ENCODE data around the gene SLC13A3.

Gene SLC13A3

GRCh38 chr20:46607849-46608497 is 43.3 kb downstream of the SLC13A3 start:
- DNase-seq (ENCODE audit: low read depth), result no peak
- no peak for TF ChIP-seq CTCF (IDR thresholded peaks at IDR 0.05; ENCODE audit: insufficient read depth, low read depth, low read length, missing control alignments)
- no peak overlapping the region for H3K4me3 ChIP-seq (ENCODE audit: low read depth, low read length)

DNA sequence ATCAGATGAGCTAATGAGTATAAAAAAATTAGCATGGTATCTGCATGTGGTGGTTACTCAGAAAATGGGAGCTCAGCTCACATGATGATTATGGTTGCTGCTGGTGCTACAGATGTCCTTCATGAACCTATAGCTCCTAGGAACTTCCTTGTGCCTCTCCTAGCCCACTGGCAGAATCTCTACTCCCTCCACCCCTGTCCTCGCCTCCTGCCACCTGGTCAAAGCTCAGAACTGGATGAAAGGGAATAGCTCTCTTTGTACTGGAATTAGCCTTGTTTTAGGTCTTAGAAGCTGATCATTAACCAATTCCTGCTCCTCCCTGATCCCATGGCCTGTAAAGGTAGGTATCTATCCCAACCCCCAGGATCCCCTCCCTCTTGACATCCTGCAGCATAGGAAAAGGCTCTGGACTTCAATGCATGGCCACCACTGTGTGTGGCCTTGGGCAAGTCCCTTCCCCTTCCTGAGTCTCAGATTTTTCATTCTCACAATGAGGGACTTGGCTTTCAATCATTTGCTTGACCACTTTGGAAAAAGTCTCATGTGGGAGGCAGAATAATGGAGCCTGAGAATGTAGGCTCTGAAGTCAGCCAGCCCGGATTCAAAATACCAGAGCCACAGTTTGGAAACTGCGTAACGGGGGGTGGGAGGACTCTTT is 43.9 kb downstream of the SLC13A3 start:
- no peak for DNase-seq (ENCODE audit: low read depth)
- no peak overlapping the region for H3K4me3 ChIP-seq (ENCODE audit: low read depth, low read length)
- TF ChIP-seq CTCF (IDR thresholded peaks at IDR 0.05; ENCODE audit: insufficient read depth, low read depth, low read length, missing control alignments), result no peak

- TF ChIP-seq CTCF (IDR thresholded peaks at IDR 0.05; ENCODE audit: insufficient read depth, low read depth, low read length, missing control alignments), result no peak
- no peak for DNase-seq (ENCODE audit: low read depth)
Observed at GRCh38 chr20:46606817-46607190, 44.5 kb downstream of the SLC13A3 start.

DNA sequence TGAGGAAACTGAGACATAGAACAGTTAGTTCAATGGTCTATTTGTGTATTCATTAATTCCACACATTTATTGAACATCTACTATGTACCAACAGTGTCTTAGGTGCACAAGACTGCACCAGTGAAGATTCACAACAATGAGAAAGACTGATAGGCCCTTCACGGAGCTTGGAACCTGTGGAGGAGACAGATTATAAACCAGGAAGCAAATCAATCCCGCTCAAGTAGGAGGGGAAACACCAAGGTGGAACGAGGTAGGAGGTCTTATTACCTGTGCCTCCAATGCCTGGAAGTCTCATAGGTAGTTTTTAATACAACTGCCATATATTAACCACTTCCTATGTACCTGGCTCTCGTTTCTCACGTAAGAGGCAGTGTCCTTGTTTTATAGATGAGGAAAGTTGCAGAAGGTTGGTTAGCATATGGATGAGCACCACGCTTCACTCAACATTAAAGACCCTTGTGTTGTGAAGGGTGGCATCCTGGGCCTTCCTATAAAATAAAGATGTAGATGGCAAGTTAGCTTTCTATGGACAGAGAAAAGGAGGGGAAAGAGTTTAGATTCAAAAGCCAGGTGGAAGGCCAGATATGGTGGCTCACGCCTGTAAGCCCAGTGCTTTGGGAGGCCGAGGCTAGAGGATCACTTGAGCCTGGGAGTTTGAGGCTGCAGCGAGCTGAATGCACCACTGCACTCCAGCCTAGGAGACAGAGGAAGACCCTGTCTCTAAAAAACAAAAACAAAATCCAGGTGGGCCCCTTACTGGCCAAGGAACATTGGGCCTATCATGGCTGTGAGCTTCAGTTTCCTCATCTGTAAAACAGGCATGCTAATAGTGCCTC is 45.1 kb downstream of the SLC13A3 start:
- no peak for TF ChIP-seq CTCF (IDR thresholded peaks at IDR 0.05; ENCODE audit: insufficient read depth, low read depth, low read length, missing control alignments)
- DNase-seq (ENCODE audit: low read depth), result no peak
- H3K4me3 ChIP-seq (ENCODE audit: low read depth, low read length), result no peak overlapping the region

More at GRCh38 chr20:46606817-46607190, 44.5 kb downstream of the SLC13A3 start:
- H3K4me3 ChIP-seq (ENCODE audit: low read depth, low read length), result no peak overlapping the region

GRCh38 chr20:46605181-46605580 is 46.1 kb downstream of the SLC13A3 start:
- no peak overlapping the region for H3K4me3 ChIP-seq (ENCODE audit: low read depth, low read length)
- no peak for TF ChIP-seq CTCF (IDR thresholded peaks at IDR 0.05; ENCODE audit: insufficient read depth, low read depth, low read length, missing control alignments)
- no peak for DNase-seq (ENCODE audit: low read depth)

DNA sequence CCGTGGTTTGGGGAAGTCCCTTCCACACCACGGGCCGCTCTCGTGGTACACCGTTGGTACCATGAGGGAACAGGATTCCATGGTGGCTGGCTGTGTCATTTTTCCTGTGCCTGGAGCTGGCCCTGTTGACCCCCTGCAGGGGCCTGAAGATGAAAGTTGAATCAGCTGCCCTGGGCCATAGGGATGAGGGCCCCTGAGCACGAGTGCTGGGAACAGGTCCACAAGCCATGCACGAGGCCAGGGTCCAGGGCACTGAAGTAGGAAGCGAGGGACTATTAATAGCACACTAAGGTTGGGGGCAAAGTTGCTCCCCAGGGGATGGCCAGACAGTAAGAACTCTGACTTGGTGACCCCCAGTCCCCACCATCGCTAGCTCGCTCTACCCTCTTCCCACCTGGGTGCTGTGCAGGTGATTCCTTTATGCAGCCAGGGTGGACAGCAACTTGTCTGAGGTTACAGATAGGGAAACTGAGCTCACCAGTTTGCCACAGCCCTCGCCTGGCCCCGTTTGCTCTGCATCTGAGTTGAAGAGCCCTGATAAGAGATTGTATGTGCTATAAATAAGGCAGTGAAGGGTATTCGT is 46.6 kb downstream of the SLC13A3 start:
- TF ChIP-seq CTCF (IDR thresholded peaks at IDR 0.05; ENCODE audit: insufficient read depth, low read depth, low read length, missing control alignments), result no peak
- no peak for DNase-seq (ENCODE audit: low read depth)
- H3K4me3 ChIP-seq (ENCODE audit: low read depth, low read length), result no peak overlapping the region

Measured in GM12865 (cell line).